Endometrial microvascular endothelial cells (primary cell): Measurements from ENCODE around the gene M6PR. TPM values are rescaled to one million over a fixed set of nuclear protein-coding genes. Genes with fewer than 3 reads are reported as not detected.

Experiments
- total RNA-seq: library from RNA; depleted of rRNA; stranded (reverse); fragments of >200 nt; gene quantifications from one replicate; pipeline ENCODE4 v1.2.3, GENCODE V29; 2015; ENCODE audit errors: inconsistent ontology term

The M6PR gene
- total RNA-seq, 1 donor from 2014 or later: 92.5 TPM

Other genes with a start within 250 kb of the M6PR start
- gene A2ML1, start 127.0 kb downstream of the M6PR start, total RNA-seq: not detected
- gene PHC1, start 35.1 kb downstream of the M6PR start, total RNA-seq: 16.6 TPM
- gene KLRG1, start 39.9 kb upstream of the M6PR start, total RNA-seq: not detected
- gene A2M, start 166.3 kb upstream of the M6PR start, total RNA-seq: 13.8 TPM